Psoas muscle (tissue), 8 donors: ENCODE results near the gene IL17C. TPM values are rescaled to one million over a fixed set of nuclear protein-coding genes. Genes with fewer than 3 reads are reported as not detected.

Experiments
- ATAC-seq, 4 donors: fragments of 200-7000 bp; cut with Tn5 transposase; one replicate each; pipeline ENCODE4 v1.9.1; 2020; ENCODE audit warnings: moderate library complexity in 3 of 4, mild to moderate bottlenecking in 2 of 4
- DNase-seq, 2 donors: peaks; one replicate each; pipeline ENCODE4 v3.0.0-alpha.2; 2020
- H3K27ac ChIP-seq: fragments of 200-600 bp; one replicate; pipeline ENCODE4 v1.8.0; 2022
- H3K27me3 ChIP-seq, 3 donors: fragments of 200-600 bp in 1 of 3; one replicate each; pipeline versions ENCODE4 v1.6.1 to v1.8.0; 2013 to 2022; ENCODE audit warnings: low read length in 2 of 3, mild to moderate bottlenecking in 2 of 3, moderate library complexity in 1 of 3; ENCODE audit not compliant: insufficient read depth in 3 of 3
- H3K36me3 ChIP-seq, 2 donors: fragments of 200-600 bp in 1 of 2; one replicate each; pipeline versions ENCODE4 v1.6.1 to v1.8.0; 2013 to 2022; ENCODE audit warnings: low read depth in 1 of 2, mild to moderate bottlenecking in 1 of 2, moderate library complexity in 1 of 2; ENCODE audit not compliant: insufficient read depth in 1 of 2
- H3K4me1 ChIP-seq: fragments of 200-600 bp; one replicate; pipeline ENCODE4 v1.8.0; 2022
- H3K4me3 ChIP-seq: fragments of 200-600 bp; one replicate; pipeline ENCODE4 v1.8.0; 2022; ENCODE audit warnings: mild to moderate bottlenecking
- H3K9me3 ChIP-seq: fragments of 200-600 bp; one replicate; pipeline ENCODE4 v1.8.0; 2022
- WGBS, 3 donors: extraction: QIAGEN DNeasy Blood & Tissue Kit; methylation state at CpG; one replicate each; pipeline versions ENCODE4 v1.1.6 to v1.1.7; 2013; 5-methylcytosine and 5-hydroxymethylcytosine counted together
- intact Hi-C, 2 donors: fragments of 100-400 bp; cut with DNase I; formaldehyde crosslinking; loops; one replicate each; pipeline versions ENCODE4 v1.11.0 to v1.14.2; 2022
- polyA plus RNA-seq, 3 donors: library from polyadenylated mRNA; stranded (reverse); fragments of 200-250 nt; gene quantifications; one replicate each; pipeline ENCODE4 v1.2.3, GENCODE V29; 2013
- total RNA-seq, 4 donors: library from RNA; stranded (reverse); fragmentation: NEBNext Ultra II Directional in 2 of 4; extraction: Animal tissue kit (Norgen Biotek cat#: 25700) in 2 of 4; gene quantifications; one replicate each; pipeline versions ENCODE4 v1.2.1 to v1.2.4, GENCODE V29; 2021 to 2023
- TF ChIP-seq, protein P1 (sequence below): fragments of 200-600 bp; IDR thresholded peaks from one replicate; pipeline ENCODE4 v1.8.0; 2022; ENCODE audit warnings: antibody characterized with exemption
- donor health status: healthy with polysubstance abuse.
- donor health status: DM: no; HTN: no; CAD: no; lungs with moderate emphysema.
- donor health status: Bipolar disorder and iron deficiency.
- donor health status: healthy.
- donor health status: DM: yes; HTN: yes; CAD: no.
- donor health status: DM: no; HTN: no; CAD: no.
- donor health status: DM: no; HTN: no; CAD: no.
- donor health status: DM: yes; HTN: yes; CAD: no.

The IL17C gene
- total and polyA plus RNA-seq, 7 donors: not detected

DNA sequence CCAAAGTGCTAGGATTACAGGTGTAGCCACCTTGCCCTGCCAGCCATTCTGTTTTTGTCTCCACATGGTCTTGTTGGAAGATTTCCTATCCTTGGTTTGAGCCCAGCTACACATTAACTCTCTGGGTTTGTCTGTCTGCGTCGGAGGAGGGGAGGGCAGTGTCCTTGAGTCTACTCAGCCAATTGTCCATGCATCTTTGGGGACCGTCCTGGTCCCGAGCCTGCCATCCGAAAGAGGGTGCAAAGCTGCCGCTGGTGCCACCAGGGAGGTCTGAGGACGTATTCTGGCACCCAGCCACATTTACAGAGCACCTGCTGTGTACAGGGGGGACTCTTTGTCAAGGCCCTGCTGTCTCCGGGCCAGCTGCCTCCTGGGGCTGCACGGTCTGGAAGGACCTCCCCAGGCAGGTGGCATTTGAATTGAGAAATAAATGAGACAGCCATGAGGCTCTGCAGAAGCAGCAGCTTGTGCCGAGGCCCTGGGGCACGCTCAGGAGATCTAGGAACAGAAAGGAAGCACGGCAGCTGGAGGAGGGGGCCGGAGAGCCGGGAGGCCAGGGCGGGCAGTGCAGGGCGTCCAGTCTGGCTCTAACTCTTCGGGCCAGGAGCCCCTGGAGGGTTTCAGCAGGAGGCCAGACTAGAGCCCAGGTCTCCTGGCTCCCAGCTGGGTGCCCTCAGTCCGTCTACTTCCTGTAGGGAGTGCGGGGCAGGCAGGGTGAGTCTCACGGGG is 11.0 kb downstream of the IL17C start:
- H3K36me3 ChIP-seq: peaks cover 0 to 15% of the 10 kb centered on the region in 2 donors
- WGBS, 3 donors: 76 to 88% (median 76%) methylated on average over 19 to 20 of the region's 20 CpGs
- DNase-seq (no peak), ATAC-seq (no peak)
- peak overlapping the region; percentile 72 for H3K4me3 ChIP-seq
- no peaks in the 10 kb centered on the region for H3K27me3 ChIP-seq
- no peaks in the 10 kb centered on the region for H3K9me3 ChIP-seq
- H3K4me1 ChIP-seq: peaks cover 11% of the 10 kb centered on the region
- H3K27ac ChIP-seq: no peak overlapping the region
- TF ChIP-seq, protein P1, sequence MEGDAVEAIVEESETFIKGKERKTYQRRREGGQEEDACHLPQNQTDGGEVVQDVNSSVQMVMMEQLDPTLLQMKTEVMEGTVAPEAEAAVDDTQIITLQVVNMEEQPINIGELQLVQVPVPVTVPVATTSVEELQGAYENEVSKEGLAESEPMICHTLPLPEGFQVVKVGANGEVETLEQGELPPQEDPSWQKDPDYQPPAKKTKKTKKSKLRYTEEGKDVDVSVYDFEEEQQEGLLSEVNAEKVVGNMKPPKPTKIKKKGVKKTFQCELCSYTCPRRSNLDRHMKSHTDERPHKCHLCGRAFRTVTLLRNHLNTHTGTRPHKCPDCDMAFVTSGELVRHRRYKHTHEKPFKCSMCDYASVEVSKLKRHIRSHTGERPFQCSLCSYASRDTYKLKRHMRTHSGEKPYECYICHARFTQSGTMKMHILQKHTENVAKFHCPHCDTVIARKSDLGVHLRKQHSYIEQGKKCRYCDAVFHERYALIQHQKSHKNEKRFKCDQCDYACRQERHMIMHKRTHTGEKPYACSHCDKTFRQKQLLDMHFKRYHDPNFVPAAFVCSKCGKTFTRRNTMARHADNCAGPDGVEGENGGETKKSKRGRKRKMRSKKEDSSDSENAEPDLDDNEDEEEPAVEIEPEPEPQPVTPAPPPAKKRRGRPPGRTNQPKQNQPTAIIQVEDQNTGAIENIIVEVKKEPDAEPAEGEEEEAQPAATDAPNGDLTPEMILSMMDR: no peak
- intact Hi-C loops: no loop called here

DNA sequence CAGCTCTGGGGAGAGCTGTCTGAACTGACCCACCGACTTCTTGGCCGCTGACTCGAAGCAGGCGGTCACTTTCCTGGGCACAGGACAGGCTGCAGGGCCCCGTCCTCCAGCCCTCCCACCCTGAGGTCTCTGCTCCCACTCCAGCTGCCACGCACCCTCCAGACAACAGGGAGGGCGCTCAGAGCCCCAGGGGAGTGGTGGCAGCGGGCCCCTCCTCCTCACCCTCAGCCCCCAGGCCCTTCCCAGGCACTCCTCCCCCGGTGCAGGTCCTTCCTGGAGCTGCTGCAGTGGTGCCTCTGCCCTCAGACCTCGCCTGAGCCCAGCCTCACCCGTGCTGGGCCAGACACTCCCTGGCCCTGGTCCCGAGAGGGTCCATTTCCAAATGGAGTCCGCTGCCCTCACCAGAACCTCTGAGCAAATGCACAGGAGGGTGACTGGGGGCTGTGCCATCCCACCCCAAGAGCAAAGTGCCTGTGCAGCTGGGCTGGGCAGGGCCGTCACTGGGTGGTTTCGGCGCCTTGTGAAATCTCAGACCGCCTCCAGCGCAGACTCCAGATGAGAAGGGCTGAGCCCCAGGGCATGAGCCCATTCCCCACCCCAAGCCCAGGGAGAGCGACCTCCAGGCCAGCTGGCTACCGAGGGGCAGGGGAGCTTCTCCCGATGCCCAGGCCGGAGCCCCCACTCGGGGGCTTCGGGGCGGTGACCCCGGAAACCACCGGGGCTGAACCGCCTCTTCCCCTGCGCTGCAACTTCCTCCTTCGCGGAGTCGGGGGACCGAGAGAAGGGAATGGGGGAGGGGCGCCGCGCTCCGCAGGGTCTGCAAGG is 11.8 kb downstream of the IL17C start:
- ATAC-seq: peak; percentile 12 to 62 (median 38)
- 30 to 40% (median 30%) methylated on average over 21 to 37 of the region's 37 CpGs for WGBS, 3 donors

DNA sequence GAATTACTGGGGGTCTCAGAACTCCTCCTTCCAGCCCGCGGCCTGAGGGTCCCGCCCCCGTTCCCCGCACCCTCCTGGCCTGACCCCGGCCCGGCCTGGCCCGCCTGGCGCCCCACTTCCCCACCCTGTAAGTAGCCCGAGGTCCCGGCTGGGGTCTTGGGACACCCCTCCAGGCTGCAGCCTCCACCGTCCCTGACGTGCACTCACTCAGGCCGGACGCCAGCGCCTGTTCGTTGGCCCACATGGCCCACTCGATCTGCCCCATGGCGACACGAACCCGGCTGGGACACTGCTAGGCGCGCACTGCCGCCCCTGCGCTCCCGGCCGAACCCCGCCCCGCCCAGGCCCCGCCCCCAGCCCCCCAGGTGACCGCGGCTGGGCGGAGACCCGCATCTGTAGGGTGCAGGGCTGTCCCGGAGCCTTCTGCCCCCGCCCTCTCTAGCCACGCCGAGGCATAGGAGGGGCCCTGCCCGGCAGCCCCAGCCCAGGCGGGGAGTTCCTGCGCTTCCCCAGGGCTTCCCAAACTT is 12.4 kb downstream of the IL17C start, which contains the start of gene CYBA:
TSS of gene CYBA (minus strand) at position 305 of the 527 bp plus-strand sequence. CDS start at position 265, 40 bp downstream.
- H3K36me3 ChIP-seq: peaks cover 0 to 27% of the 10 kb centered on the region in 2 donors
- peak; percentile 65 to 85 for DNase-seq
- intact Hi-C loops: no loop called here
- TF ChIP-seq, protein P1: no peak
- H3K27me3 ChIP-seq: no peaks in the 10 kb centered on the region
- H3K27ac ChIP-seq: peak within 1 kb of the TSS; percentile 41
- ATAC-seq: peak; percentile 62 to 78 (median 74)
- peak within 1 kb of the TSS; percentile 72 for H3K4me3 ChIP-seq
- H3K4me1 ChIP-seq: peaks cover 11% of the 10 kb centered on the region
- 6 to 14% (median 7%) methylated on average over 21 to 41 of the region's 41 CpGs for WGBS, 3 donors
- no peaks in the 10 kb centered on the region for H3K9me3 ChIP-seq

More for the DNA sequence above, 11.8 kb downstream of the IL17C start:
- Histone ChIP-seq H3K9me3 (no peaks in the 10 kb centered on the region), H3K4me3 (peak overlapping the region; percentile 72), H3K27ac (peak overlapping the region; percentile 41), H3K27me3 (no peaks in the 10 kb centered on the region), H3K36me3 (peaks cover 0 to 22% of the 10 kb centered on the region in 2 donors), H3K4me1 (peaks cover 11% of the 10 kb centered on the region)
- intact Hi-C loops: no loop called here
- TF ChIP-seq, protein P1: no peak
- DNase-seq: no peak

DNA sequence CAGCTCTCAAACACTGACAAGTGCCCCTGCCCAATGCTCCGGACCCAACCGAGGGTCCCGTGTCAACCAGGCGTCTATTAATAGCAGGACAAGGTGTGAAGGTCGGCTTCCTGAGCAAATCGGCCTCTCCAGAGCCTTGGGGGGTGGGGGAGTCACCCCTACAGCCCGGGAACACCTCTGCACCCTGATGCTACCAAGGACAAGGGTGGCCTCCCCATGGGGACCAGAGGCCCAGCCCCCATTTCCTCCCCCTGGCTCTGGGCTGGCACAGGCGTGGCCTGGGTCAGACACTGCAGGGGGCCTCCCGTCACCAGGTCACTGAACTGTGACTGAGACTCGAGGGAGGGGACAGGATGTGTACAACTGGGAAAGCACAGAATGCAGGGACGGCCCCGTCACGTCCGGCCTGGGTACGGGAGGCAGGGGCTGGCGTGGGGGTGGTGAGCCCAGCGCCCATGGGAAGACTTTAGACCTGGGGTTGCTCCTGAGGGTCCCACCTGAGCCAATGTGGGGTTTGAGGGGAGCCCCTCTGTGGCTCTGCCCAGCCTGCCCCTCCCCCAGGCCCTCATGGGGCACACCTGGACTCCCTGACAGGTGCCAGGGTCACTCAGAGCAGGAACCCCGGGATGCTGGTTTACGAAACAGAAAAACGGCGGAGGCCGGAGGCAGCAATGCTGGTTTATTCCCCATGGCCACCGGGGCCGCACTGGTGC is 13.1 kb downstream of the IL17C start:
- peak overlapping the region; percentile 36 for H3K27ac ChIP-seq
- H3K36me3 ChIP-seq: peaks cover 0 to 28% of the 10 kb centered on the region in 2 donors
- ATAC-seq: peak; percentile 29 to 42 (median 36)
- no peaks in the 10 kb centered on the region for H3K27me3 ChIP-seq
- H3K4me3 ChIP-seq: peak overlapping the region; percentile 72
- peak; percentile 57 to 76 for DNase-seq
- H3K9me3 ChIP-seq: no peaks in the 10 kb centered on the region
- H3K4me1 ChIP-seq: peaks cover 11% of the 10 kb centered on the region
- intact Hi-C loops: no loop called here
- 50 to 52% (median 51%) methylated on average over 22 to 24 of the region's 24 CpGs for WGBS, 3 donors
- TF ChIP-seq, protein P1: no peak
